GM18520 (cell line): ENCODE measurements around the gene EPYC.

ENCODE experiments used
- ATAC-seq: cut with Tn5 transposase; IDR thresholded peaks from one replicate; pipeline ENCODE4 v1.9.1; 2021; ENCODE audit not compliant: unreplicated experiment

Gene EPYC

DNA sequence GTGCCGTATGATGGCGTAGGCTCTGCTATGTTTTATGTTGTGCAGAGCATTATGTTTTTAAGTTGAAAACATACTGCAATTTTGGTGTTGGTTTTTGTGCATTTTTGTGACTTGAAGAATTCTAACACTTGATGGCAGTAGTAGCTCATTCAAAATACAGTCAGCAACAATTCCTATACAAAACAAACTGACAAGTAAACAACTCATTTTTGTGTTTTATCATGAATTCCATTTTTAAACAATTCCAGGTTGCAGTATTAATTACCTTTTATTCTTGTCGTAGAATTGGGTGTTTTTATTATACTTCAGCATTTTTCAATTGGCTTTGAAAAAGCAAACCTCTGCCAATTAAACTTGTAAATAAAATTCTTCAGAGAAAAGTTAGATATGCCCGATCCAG, 45.7 kb downstream of the EPYC start:
- ATAC-seq, result no peak

DNA sequence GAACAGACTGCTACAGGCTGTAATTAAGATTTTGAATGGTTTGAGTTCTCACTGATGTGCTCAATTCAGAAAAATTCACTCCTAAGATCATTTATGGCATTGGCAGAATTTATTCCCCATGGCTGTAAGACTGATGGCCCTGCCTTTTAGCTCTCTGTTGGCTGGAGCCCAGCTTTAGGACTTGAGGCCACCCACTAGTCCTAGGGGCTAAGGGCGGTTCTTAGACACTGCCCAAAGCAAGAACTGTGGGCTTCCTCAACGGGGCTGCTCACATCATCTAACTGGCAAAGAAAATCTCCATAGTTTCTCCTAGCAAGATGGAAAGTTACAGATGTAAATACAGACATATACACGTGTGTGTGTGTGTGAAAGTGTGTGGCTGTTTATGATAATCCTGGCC, 46.4 kb downstream of the EPYC start:
- no peak for ATAC-seq

DNA sequence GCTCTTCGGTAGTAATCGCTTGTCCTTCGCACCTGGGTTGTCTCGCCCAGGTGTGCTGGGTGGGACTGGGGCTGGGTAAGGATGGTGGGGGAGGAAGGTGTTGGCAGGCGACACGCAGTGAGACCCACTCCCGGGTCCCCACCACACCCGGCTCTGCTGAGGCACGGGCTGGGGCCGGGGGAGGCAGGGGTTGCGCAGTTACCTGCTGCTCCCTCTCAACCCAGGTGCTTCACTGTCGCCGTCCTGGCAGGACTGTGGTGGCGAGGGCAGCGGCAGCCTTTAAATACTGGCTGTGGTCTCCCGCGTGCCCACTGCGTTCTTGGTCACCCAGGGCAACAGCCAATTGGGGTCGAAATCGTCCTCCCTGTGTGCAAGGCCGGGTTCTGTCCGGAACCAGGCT, 49.9 kb downstream of the EPYC start, which contains the start of gene CCER1:
Gene CCER1 (minus strand): TSS at position 256 of the 400 bp plus-strand sequence. CDS start 434 bp downstream, outside the sequence.
- ATAC-seq, result no peak

DNA sequence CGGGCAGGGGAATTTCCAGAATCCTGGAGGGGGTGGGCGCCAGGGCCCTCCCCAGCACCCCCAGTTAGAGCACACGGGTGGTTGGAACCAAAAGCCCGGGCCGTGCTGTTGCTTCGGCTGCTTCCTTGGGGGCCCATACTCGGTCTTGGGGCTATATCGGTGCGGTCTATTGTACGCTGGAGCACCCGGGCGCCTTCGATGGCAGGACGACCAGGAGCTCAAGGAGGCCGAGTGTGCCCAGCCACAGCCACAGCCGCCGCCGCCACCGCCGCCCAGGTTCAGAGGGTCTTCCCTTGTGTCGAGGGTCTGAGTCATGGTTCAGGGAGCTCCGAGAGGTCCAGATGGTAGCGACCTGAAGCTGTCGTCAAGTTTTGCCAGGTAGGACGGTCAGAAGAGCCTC, 50.3 kb downstream of the EPYC start:
- no peak for ATAC-seq

DNA sequence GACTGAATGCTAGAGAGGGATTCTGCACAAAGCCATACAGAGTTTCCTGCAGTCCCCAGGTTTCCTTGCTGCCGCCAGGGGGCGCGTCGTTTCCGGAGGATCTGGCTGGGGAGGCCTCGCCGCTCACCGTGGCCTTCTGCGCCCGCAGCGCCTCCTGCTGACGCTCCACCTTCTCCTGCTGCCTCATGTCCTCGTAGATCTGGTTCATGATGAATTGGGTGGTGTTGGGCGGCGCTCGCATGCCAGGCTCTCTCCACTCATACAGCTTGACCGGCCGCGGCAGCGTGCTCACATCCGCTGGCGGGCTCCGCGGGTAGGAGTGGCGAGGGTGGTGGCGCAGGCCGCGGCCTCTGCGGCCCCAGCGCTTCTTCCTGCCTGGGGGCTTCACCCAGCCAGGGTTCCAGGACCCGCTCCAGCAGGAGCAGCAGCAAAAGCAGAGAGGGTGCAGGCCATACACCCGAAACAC, 50.8 kb downstream of the EPYC start:
- no peak for ATAC-seq

DNA sequence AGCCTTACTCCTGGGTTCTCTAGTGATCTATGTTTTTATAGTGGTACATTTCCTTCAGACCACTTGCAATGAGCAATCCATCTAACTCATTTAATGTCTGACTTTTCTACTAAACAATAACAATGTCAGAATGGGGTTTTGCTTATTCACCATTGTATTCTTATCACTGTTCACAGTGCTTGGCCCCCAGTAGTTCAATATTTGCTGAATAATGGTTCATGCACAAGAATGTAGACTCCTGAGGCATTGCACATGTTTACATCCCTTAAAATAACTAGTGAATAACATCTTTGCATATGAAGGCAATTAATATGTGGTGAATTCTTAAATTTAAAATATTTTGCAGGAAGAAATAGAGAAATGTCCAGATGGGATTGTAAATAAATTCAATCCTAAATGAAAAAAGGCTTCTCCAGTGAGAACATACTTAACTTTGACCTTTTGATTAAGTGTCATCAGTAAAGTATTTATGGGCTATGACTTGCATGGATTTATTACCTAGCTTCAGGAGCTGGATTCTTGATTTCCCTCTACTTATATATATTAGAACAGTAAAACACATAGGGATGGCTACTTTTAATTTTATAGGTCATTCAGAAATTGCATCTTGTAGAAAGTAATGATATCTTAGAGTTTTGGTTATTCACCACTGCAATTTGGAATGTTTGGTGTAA, 53.2 kb downstream of the EPYC start:
- no peak for ATAC-seq

DNA sequence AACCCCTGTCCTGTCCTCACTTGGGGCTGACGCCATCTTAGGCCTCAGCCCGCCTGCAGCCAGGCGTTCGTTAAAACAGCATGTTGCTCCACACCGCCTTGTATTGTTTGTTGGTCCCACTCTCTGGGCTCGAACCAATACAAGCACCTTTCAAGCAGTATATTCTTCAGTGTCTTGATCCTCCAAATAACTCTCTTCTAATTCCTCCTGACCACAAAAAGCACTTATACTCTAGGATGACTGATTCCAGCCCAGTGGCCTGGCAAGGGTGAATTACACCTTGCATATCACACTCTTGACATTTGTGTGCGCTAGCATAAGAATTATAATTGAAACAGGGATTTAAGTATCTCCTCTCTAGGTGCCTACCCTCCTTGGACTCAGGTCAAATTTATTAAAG, 56.9 kb downstream of the EPYC start:
- ATAC-seq, result no peak

DNA sequence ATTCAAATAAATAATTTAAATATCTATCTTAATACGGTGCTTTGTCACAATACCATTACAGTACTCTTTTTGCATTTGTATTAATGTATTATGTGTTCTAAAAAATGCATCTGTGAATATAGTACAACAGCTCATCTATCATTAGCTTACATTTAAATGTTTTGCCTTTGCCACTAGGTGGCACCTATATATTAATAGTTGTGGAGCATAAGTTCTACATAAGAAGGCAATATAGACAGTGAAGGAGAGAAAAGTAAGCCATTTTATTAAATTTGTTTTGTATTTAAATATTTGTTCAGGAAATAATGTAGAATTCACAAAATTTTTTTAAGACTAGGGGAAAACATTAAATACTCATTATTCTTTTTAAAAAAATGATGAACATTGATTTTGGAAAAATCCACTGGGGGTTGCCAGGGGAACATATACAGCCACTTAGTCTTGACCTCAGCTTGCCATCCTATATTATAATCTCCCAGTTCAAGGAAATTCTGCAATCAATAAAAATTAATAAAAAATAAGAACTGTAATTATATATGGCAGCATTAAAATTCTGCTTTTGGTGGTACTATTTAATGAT, 59.6 kb downstream of the EPYC start:
- ATAC-seq, result peak; percentile 69

DNA sequence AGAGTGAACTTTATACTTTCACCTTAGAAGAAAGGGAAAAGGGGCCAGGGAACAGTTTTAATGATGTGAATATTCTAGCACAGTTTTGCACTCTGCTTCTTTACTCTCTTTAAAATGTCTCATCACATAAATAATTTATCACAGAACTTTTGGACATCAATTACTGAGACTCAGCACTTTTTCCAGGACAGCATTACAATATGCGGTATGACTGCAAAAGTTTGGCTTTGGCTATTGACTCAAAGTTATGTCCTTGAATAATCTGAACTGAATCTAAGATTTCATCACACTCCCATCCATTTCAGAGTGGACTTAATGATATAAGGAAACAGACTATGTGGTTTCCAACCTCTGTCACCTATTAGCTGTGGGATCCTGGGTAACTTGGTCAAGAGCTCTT, 61.5 kb downstream of the EPYC start:
- no peak for ATAC-seq

DNA sequence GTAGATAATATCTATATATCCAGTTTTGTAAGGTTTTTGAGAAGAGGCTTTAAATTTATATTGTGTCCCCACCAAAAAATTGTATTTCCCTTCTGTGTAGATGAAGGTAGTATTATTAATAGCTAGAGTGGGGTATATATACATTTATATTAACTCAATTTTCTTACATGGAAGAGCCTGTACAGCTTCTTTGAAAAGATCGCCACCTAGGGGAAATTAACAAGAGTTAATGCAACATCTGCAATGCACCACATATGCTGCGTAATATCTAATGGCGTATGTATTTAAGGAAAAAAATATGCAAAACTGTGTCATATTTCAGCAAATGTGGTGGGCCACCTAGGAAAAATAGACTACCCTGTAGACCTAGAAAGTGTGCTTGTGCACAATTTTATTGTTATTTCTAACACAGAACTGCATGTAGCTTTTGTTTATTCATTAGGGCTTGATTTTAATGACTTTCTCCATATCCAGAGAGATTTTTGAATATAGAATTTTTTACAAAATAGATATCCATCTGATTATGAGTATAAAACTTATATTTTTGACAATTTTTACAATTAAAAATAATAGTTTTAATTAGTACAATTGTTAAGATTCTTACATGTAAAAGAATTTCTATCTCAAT, 63.8 kb downstream of the EPYC start:
- ATAC-seq, result no peak

DNA sequence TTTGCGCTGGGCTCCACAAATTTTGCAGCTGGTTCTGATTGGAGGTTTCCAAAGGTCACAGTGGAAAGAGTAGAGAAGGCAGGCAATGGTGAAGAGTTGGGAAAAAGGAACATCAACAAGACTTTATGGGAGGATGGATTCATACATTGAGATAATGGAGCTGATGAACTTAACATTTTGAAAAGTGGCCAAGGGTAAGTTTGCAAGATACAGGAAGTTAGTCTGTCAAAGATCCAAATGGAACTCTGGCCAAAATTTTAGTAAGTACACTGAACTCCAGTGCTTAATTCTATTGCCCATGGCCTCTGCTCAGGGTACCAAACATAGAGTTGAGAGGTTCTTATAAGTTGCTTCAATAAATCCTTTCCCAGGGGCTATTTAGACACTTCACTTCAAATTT, 65.4 kb downstream of the EPYC start:
- ATAC-seq, result no peak

DNA sequence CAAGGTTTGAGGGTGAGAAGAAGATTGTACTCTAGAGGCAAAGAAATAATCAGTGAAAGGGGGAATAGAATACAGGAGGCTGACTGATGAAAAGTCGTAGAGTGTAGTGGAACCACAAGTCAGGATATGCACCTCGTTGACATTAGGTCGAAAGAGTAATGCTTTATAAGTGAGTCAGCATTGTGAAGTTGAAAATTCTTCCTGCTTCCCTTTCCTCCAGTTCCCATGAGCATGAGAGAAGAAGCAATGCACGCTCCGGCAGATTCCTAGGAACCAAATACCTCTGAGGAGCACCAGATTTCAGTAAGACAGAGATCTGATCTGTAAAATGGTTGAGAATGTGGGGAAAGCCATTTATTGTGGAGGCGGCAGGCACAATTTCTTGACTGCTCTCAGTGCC, 66.3 kb downstream of the EPYC start:
- ATAC-seq, result no peak

DNA sequence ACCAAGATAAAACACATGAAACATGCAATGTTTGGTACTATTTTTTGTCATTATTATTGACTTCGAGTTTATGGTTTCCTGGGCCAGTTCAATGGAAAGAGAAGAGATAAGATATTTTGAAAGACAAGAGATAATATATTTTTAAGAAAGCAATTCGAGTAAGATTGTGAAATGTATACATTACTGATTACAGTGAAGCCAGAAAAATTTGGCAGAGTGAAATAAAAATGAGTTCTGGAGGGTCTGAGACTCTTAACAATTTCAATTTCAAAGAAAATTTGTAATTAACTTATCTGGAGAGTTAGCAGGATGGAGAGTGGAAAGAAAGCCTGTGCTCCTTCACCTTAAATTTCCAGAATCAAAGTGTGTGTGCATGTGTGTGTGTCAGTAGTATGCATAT, 67.1 kb downstream of the EPYC start:
- ATAC-seq, result no peak

DNA sequence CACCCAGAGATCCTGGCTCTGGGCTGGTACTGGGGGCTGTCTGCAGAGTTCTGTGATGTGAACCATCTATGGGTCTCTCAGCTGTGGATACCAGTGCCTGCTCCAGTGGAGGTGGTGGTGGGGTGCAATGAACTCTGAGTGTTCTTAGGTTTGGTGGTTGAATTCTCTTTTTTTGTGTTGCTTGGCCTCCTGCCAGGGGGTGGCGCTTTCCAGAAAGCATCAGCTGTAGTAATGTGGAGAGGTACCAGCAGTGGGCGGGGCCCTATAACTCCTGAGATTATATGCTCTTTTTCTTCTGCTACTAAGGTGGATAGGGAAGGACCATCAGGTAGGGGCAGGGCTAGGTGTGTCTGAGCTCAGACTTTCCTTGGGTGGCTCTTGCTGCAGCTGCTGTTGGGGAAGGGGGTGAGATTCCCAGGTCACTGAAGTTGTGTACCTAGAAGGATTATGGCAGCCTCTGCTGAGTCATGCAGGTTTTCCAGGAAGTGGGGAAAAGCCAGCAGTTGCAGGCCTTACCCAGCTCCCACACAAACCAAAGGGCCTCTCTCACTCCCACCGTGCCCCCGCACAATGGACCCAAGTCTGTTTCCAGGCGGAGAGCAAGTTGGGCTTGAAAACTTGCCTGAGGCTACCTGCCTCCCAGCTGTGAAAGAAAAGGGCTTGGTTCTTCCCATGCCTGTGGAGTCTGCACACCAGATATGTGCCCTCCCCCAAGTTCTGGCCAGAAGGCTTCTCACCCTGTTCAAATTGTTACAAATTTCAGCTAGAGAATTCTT, 68.4 kb downstream of the EPYC start:
- no peak for ATAC-seq

DNA sequence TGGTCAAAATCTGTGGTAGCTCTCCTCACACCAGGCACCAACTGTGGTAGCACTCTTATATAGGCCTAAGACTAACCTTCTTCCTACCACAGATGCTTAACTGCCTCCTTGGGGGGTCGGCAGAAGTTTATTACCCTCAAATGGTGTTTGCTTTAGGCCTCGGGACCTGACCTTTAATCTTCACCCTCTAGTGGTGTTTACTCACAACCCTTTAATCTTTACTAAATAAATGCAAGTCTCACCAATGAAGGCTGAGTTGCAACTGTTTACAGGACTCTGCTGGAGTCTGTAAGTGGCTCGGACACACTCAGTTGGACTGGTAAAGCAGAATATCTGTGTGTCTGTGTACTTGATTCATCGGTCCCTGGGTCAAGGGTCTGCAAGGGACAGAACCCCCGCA, 79.2 kb downstream of the EPYC start:
- no peak for ATAC-seq

DNA sequence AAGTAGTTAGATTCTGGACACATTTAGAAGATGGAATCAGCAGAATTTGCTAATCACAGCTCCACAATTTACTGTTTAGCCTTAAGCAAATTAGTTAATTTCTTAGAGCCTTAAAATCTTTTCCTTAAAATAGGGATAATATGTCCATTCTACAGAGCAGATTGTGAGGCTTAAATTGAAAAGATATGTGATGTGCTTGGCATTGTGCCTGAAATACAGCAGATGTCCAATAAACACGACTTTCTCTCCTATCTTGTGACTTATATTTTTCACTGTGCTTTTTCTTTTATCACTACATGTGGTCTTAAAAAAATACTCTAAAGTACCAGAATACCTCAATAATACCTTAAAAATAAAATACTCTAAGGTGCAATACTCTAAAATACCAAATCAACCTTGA, 80.4 kb downstream of the EPYC start:
- ATAC-seq, result no peak

DNA sequence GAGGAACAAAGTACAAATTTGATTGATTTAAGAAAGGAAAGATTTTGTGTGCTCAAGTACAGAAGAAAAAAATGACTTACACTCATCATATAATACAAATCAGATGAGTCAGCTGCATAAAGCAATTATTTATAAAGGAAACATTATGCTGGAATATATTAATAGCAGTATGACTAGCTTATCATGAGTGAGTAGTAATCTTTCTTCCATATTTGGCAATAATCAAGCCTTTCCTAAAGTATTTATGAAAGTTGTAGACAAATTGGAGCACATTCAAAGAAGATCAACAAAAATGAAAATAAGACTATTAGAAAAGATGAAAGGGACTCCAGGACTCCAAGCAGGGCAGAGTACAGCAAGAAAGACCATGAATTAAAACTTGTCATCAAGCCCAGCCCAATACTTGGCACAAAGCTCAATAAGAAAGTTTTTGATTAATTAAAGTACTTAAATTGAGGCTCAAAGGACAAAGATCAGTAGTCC, 82.6 kb downstream of the EPYC start:
- no peak for ATAC-seq

DNA sequence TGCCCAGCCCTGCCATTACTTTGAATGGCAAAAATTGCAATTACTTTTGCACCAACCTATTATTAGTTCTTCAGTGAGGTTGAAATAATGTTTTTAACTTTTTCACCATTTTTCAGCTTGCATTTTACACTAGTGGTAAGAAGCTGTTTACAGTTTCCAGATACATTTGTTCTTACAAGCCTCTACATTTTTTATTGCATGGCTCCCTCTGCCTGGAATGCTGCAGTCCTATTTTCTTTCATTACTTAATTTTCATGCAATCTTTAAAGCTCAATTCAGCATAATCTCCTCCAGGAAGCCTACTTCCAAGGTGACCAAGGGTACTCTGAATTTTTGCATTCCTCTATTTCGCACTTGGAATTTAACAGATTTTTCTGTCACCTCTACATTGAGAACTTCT, 83.2 kb downstream of the EPYC start:
- ATAC-seq, result no peak

DNA sequence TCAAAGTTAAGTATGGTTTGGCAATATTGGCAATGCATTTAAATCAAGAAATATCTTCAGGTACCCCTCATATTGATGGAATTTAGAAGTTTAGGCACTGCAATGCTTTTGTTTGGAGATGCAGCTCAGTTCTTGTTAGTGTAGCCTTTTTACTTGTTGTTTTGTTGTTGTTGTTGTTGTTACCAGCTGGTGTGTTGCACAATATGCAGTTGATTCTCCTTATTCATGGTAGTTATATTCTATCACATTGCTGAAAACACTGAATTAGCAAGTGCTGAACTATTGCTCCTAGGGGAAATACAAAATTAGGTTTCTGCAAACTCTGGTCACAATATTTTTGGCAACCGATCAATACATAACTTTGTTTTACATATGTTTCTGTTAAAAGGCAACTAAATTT, 84.5 kb downstream of the EPYC start:
- ATAC-seq, result no peak

DNA sequence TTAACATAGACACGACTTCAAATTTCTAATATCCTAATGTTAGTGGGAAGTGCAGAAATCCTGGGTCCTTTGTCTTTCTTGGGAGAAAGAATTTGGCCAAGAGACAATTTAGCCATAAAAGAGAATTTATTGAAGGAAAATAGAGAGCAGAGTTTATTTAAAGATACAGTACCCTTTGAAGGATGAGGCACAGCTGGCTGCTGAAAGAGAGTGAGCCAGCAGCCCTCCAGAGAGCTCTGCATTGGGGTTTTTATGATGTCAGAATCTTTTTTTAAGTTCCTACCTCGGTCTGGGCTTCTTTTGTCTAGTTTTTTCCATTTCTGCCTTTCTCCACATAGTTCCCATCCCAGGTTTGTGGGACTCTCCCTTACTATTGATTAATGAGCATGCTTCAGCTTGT, 87.3 kb downstream of the EPYC start:
- ATAC-seq, result no peak

DNA sequence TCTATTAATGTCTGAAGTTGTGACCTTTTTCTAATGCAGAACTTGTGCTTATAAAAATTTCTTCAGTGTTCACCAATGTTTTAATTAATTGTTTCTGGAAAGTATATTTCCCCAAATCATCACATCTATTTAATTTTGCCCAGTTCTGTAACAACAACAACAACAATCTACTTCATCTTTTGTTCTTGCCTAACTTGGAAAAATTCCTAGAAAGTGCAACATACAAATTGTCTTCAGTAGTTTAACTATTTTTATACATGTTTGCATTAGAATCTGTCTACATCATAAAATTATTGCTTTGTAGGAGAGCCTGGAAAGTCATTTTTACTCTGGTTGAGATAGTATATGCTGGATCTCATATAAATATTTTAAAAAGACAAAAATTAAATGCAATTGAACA, 88.3 kb downstream of the EPYC start:
- ATAC-seq, result no peak

DNA sequence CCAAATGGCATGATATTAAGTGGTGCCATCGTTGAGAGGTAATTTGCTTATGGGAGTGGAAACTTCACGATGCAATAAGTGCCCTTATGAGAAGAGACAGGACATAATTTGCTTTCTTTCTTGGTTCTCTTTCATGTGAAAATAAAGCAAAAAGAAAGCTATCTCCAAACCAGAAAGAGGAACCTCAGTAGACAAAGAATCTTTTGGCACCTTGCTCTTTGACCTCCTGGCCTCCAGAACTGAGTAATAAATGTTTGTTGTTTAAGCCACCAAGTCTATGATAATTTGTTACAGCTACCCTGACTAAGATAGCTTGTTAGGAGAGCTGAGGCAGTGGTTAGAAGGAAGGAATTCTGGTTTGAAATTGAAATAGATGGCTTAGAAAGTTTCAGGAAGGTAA, 89.4 kb downstream of the EPYC start:
- peak; percentile 48 for ATAC-seq
